ENCODE data around the gene PPP1R7.

Gene PPP1R7

GRCh38 chr2:241205086-241205485 is 54.8 kb downstream of the PPP1R7 start:
- H3K9me3 ChIP-seq (ENCODE audit: control insufficient read depth, insufficient read depth, low read length), result no peaks in the 10 kb centered on the region
- H3K9ac ChIP-seq (ENCODE audit: low read depth, low read length), result no peak overlapping the region
- no peaks in the 10 kb centered on the region for H3K36me3 ChIP-seq (ENCODE audit: insufficient read depth, low read length)
- H3K4me1 ChIP-seq (ENCODE audit: insufficient read depth, low read length), result no peaks in the 10 kb centered on the region

GRCh38 chr2:241207151-241207550 is 56.9 kb downstream of the PPP1R7 start:
- peaks cover 3% of the 10 kb centered on the region; the same call in 1 of the 2 replicates for H3K4me1 ChIP-seq (ENCODE audit: insufficient read depth, low read length)
- H3K9ac ChIP-seq (ENCODE audit: low read depth, low read length), result no peak overlapping the region
- no peaks in the 10 kb centered on the region for H3K36me3 ChIP-seq (ENCODE audit: insufficient read depth, low read length)
- no peaks in the 10 kb centered on the region for H3K9me3 ChIP-seq (ENCODE audit: control insufficient read depth, insufficient read depth, low read length)

GRCh38 chr2:241207641-241208040 is 57.4 kb downstream of the PPP1R7 start:
- no peaks in the 10 kb centered on the region for H3K9me3 ChIP-seq (ENCODE audit: control insufficient read depth, insufficient read depth, low read length)
- H3K36me3 ChIP-seq (ENCODE audit: insufficient read depth, low read length), result no peaks in the 10 kb centered on the region
- H3K4me1 ChIP-seq (ENCODE audit: insufficient read depth, low read length), result peaks cover 3% of the 10 kb centered on the region; the same call in 1 of the 2 replicates
- H3K9ac ChIP-seq (ENCODE audit: low read depth, low read length), result no peak overlapping the region

GRCh38 chr2:241208058-241208457 is 57.8 kb downstream of the PPP1R7 start:
- Histone ChIP-seq H3K9ac (ENCODE audit: low read depth, low read length) (no peak overlapping the region), H3K9me3 (ENCODE audit: control insufficient read depth, insufficient read depth, low read length) (no peaks in the 10 kb centered on the region), H3K36me3 (ENCODE audit: insufficient read depth, low read length) (no peaks in the 10 kb centered on the region), H3K4me1 (ENCODE audit: insufficient read depth, low read length) (peaks cover 3% of the 10 kb centered on the region; the same call in 1 of the 2 replicates)

GRCh38 chr2:241209271-241209670 is 59.0 kb downstream of the PPP1R7 start:
- H3K9me3 ChIP-seq (ENCODE audit: control insufficient read depth, insufficient read depth, low read length), result no peaks in the 10 kb centered on the region
- peaks cover 3% of the 10 kb centered on the region; the same call in 1 of the 2 replicates for H3K4me1 ChIP-seq (ENCODE audit: insufficient read depth, low read length)
- no peak overlapping the region for H3K9ac ChIP-seq (ENCODE audit: low read depth, low read length)
- no peaks in the 10 kb centered on the region for H3K36me3 ChIP-seq (ENCODE audit: insufficient read depth, low read length)

GRCh38 chr2:241211276-241211675 is 61.0 kb downstream of the PPP1R7 start:
- H3K4me1 ChIP-seq (ENCODE audit: insufficient read depth, low read length), result peaks cover 9% of the 10 kb centered on the region; the same call in 1 of the 2 replicates
- no peak overlapping the region for H3K9ac ChIP-seq (ENCODE audit: low read depth, low read length)
- H3K9me3 ChIP-seq (ENCODE audit: control insufficient read depth, insufficient read depth, low read length), result no peaks in the 10 kb centered on the region
- H3K36me3 ChIP-seq (ENCODE audit: insufficient read depth, low read length), result no peaks in the 10 kb centered on the region

GRCh38 chr2:241213041-241213440 is 62.8 kb downstream of the PPP1R7 start:
- Histone ChIP-seq H3K4me1 (ENCODE audit: insufficient read depth, low read length) (peaks cover 9% of the 10 kb centered on the region; the same call in 1 of the 2 replicates), H3K36me3 (ENCODE audit: insufficient read depth, low read length) (no peaks in the 10 kb centered on the region), H3K9me3 (ENCODE audit: control insufficient read depth, insufficient read depth, low read length) (no peaks in the 10 kb centered on the region)

GRCh38 chr2:241213567-241213966 is 63.3 kb downstream of the PPP1R7 start:
- Histone ChIP-seq H3K9ac (ENCODE audit: low read depth, low read length) (no peak overlapping the region), H3K9me3 (ENCODE audit: control insufficient read depth, insufficient read depth, low read length) (no peaks in the 10 kb centered on the region), H3K36me3 (ENCODE audit: insufficient read depth, low read length) (no peaks in the 10 kb centered on the region), H3K4me1 (ENCODE audit: insufficient read depth, low read length) (peaks cover 9% of the 10 kb centered on the region; the same call in 1 of the 2 replicates)

More at GRCh38 chr2:241213041-241213440, 62.8 kb downstream of the PPP1R7 start:
- no peak overlapping the region for H3K9ac ChIP-seq (ENCODE audit: low read depth, low read length)

GRCh38 chr2:241214209-241214608 is 63.9 kb downstream of the PPP1R7 start:
- H3K36me3 ChIP-seq (ENCODE audit: insufficient read depth, low read length), result no peaks in the 10 kb centered on the region
- H3K9ac ChIP-seq (ENCODE audit: low read depth, low read length), result no peak overlapping the region
- peaks cover 9% of the 10 kb centered on the region; the same call in 1 of the 2 replicates for H3K4me1 ChIP-seq (ENCODE audit: insufficient read depth, low read length)

GRCh38 chr2:241214766-241215165 is 64.5 kb downstream of the PPP1R7 start:
- Histone ChIP-seq H3K9ac (ENCODE audit: low read depth, low read length) (no peak overlapping the region), H3K36me3 (ENCODE audit: insufficient read depth, low read length) (no peaks in the 10 kb centered on the region), H3K9me3 (ENCODE audit: control insufficient read depth, insufficient read depth, low read length) (no peaks in the 10 kb centered on the region), H3K4me1 (ENCODE audit: insufficient read depth, low read length) (peaks cover 9% of the 10 kb centered on the region; the same call in 1 of the 2 replicates)

More at GRCh38 chr2:241214209-241214608, 63.9 kb downstream of the PPP1R7 start:
- H3K9me3 ChIP-seq (ENCODE audit: control insufficient read depth, insufficient read depth, low read length), result no peaks in the 10 kb centered on the region

- Histone ChIP-seq H3K9ac (ENCODE audit: low read depth, low read length) (no peak overlapping the region), H3K4me1 (ENCODE audit: insufficient read depth, low read length) (peaks cover 9% of the 10 kb centered on the region; the same call in 1 of the 2 replicates), H3K9me3 (ENCODE audit: control insufficient read depth, insufficient read depth, low read length) (no peaks in the 10 kb centered on the region), H3K36me3 (ENCODE audit: insufficient read depth, low read length) (no peaks in the 10 kb centered on the region)
These were observed 65.2 kb downstream of the PPP1R7 start for GRCh38 chr2:241215421-241215820.

- Histone ChIP-seq H3K36me3 (ENCODE audit: insufficient read depth, low read length) (no peaks in the 10 kb centered on the region), H3K4me1 (ENCODE audit: insufficient read depth, low read length) (peaks cover 9% of the 10 kb centered on the region; the same call in 1 of the 2 replicates), H3K9ac (ENCODE audit: low read depth, low read length) (no peak overlapping the region; the same call in 1 of the 2 replicates), H3K9me3 (ENCODE audit: control insufficient read depth, insufficient read depth, low read length) (no peaks in the 10 kb centered on the region)
These were observed 66.0 kb downstream of the PPP1R7 start for GRCh38 chr2:241216211-241216761.

- Histone ChIP-seq H3K9ac (ENCODE audit: low read depth, low read length) (peak overlapping the region; percentile 74), H3K9me3 (ENCODE audit: control insufficient read depth, insufficient read depth, low read length) (no peaks in the 10 kb centered on the region), H3K4me1 (ENCODE audit: insufficient read depth, low read length) (peaks cover 6% of the 10 kb centered on the region; the same call in 1 of the 2 replicates), H3K36me3 (ENCODE audit: insufficient read depth, low read length) (no peaks in the 10 kb centered on the region)
These were observed 67.2 kb downstream of the PPP1R7 start for GRCh38 chr2:241217320-241218031.

- Histone ChIP-seq H3K9ac (ENCODE audit: low read depth, low read length) (peak overlapping the region; percentile 65), H3K9me3 (ENCODE audit: control insufficient read depth, insufficient read depth, low read length) (no peaks in the 10 kb centered on the region), H3K36me3 (ENCODE audit: insufficient read depth, low read length) (no peaks in the 10 kb centered on the region)
These were observed 68.1 kb downstream of the PPP1R7 start for GRCh38 chr2:241218131-241219029.

More at GRCh38 chr2:241218131-241219029, 68.1 kb downstream of the PPP1R7 start:
- H3K4me1 ChIP-seq (ENCODE audit: insufficient read depth, low read length), result peaks cover 7% of the 10 kb centered on the region; the same call in 1 of the 2 replicates

All from ES-I3 (cell line).